Measurements from ENCODE around the gene MGAT4B. TPM values are rescaled to one million over a fixed set of nuclear protein-coding genes. Genes with fewer than 3 reads are reported as not detected.

Gene MGAT4B
- total and polyA plus RNA-seq, 3 donors from 2014 or later, result 67.9 to 152 (median 149) TPM

- H3K27me3 ChIP-seq, result no peaks in the 10 kb centered on the region
- H3K4me1 ChIP-seq, result peaks cover 37% of the 10 kb centered on the region
- no peaks in the 10 kb centered on the region for H3K36me3 ChIP-seq (ENCODE audit: low read depth, missing control alignments)
- no peaks in the 10 kb centered on the region for H3K9me3 ChIP-seq
- no peak for TF ChIP-seq POLR2A (IDR thresholded peaks at IDR 0.05)
- 85 to 91% methylated on average over 8 of the region's 8 CpGs for WGBS, 2 donors
- intact Hi-C loops (cut with DNase I; ENCODE audit: low total_unique reads), result no loop called here
- no peak for DNase-seq
- H3K27ac ChIP-seq, result no peak overlapping the region
- H3K4me3 ChIP-seq, result no peak overlapping the region
Observed at GRCh38 chr5:179758955-179759354, 47.7 kb downstream of the MGAT4B start.

DNA sequence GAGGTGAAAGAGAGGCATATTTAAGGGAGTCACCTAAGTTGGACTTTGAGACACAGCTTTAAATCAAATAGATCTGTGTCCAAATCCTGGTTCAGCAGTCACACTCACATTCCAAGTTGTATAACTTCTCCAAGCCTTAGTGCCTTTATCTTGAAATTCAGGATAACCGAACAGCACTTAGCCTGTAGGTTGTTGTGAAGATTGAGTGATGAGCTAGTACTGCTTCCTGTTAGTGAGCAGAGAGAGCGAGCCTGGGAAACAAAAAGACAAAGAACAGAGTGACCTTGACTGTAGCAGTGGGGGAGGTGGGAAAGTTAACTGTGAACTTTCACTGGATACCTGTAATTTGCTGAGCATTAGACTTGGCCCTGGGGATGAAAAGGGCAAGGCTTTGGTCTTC, 51.6 kb downstream of the MGAT4B start:
- TF ChIP-seq CTCF (IDR thresholded peaks at IDR 0.05), result no peak
- no peak for TF ChIP-seq POLR2A (IDR thresholded peaks at IDR 0.05)
- 26 to 44% methylated on average over 2 of the region's 2 CpGs for WGBS, 2 donors
- Histone ChIP-seq H3K27me3 (no peaks in the 10 kb centered on the region), H3K36me3 (ENCODE audit: low read depth, missing control alignments) (no peaks in the 10 kb centered on the region), H3K4me1 (peaks cover 16% of the 10 kb centered on the region), H3K4me3 (no peak overlapping the region), H3K27ac (peak overlapping the region in 1 of 2 donors; percentile 59), H3K9me3 (no peaks in the 10 kb centered on the region)
- intact Hi-C loops (cut with DNase I; ENCODE audit: low total_unique reads), result no loop called here
- peak; percentile 42 for DNase-seq

DNA sequence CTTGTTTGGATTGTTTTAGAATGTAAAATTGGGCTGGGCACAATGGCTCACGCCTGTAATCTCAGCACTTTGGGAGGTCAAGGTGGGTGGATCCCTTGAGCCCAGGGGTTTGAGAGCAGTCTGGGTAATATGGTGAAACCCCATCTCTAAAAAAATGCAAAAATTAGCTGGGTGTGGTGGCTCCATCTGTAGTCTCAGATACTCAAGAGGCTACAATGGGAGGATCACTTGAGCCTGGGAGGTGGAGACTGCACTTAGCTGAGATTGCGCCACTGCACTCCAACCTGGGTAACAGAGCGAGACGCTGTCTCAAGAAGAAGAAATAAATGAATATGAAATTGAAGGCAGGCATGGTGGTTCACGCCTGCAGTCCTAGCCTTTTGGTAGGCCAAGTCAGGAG, 52.7 kb downstream of the MGAT4B start:
- no peak for DNase-seq

DNA sequence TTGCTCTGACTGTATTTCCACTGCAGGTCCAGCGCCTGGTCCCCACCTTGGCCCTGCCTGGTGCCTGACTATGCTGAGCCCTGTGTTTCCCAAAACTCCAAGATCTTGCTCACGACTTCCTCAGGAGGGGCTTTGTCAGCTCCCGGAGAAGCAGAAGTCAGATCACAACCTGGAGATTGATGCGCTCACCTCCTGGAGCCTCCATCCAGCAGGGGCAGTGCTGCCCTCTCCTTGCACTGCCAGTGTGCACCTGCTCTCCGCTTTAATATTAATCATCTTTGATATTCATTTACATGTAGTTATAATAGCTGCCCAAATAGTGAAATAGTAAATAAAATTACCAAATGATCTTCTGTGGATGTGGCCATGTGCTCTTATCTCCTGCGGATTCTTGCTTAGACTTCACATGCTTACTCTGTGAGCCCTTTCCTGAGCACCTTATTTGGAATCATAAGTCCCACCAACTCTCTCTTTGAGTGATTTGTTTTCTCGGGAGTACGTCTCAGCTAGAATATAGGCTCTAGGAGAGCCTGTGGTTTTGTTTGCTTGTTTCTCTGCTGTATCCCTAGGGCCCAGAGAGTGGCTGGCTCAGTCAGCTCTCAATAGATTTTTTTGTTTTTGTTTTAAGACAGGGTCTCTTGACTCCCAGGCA, 56.7 kb downstream of the MGAT4B start:
- Histone ChIP-seq H3K27ac (no peak overlapping the region), H3K9me3 (no peaks in the 10 kb centered on the region), H3K4me3 (no peak overlapping the region), H3K4me1 (peaks cover 8% of the 10 kb centered on the region), H3K36me3 (ENCODE audit: low read depth, missing control alignments) (no peaks in the 10 kb centered on the region), H3K27me3 (no peaks in the 10 kb centered on the region)
- intact Hi-C loops (cut with DNase I; ENCODE audit: low total_unique reads), result no loop called here
- WGBS, 2 donors, result 65 to 84% methylated on average over 7 to 8 of the region's 8 CpGs
- TF ChIP-seq POLR2A (IDR thresholded peaks at IDR 0.05) (no peak), CTCF (IDR thresholded peaks at IDR 0.05) (no peak)
- no peak for DNase-seq

More for the DNA sequence above, 52.7 kb downstream of the MGAT4B start:
- H3K4me1 ChIP-seq, result peaks cover 16% of the 10 kb centered on the region
- H3K4me3 ChIP-seq, result no peak overlapping the region
- intact Hi-C loops (cut with DNase I; ENCODE audit: low total_unique reads), result no loop called here
- H3K36me3 ChIP-seq (ENCODE audit: low read depth, missing control alignments), result no peaks in the 10 kb centered on the region
- TF ChIP-seq CTCF (IDR thresholded peaks at IDR 0.05) (no peak), POLR2A (IDR thresholded peaks at IDR 0.05) (no peak)
- peak overlapping the region in 1 of 2 donors; percentile 59 for H3K27ac ChIP-seq
- no peaks in the 10 kb centered on the region for H3K9me3 ChIP-seq
- H3K27me3 ChIP-seq, result no peaks in the 10 kb centered on the region
- 89 to 92% methylated on average over 5 of the region's 5 CpGs for WGBS, 2 donors

DNA sequence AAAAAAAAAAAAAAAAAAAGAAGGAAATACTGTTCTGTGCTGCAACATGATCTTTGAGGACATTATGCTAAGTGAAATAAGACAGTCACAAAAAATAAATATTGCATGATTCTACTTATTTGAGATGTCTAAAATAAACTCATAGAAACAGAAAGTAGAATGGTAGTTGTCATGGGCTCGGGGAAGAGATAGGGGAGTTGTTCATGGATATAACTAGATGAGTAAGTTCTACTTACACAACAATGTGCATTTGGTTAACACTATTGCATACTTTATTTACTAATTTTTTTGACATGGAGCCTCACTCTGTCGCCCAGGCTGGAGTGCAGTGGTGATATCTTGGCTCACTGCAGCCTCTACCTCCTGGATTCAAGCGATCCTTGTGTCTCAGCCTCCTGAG, 58.9 kb downstream of the MGAT4B start:
- Histone ChIP-seq H3K4me3 (no peak overlapping the region), H3K4me1 (no peaks in the 10 kb centered on the region), H3K27me3 (no peaks in the 10 kb centered on the region), H3K27ac (no peak overlapping the region), H3K9me3 (no peaks in the 10 kb centered on the region), H3K36me3 (ENCODE audit: low read depth, missing control alignments) (no peaks in the 10 kb centered on the region)
- TF ChIP-seq CTCF (IDR thresholded peaks at IDR 0.05) (no peak), POLR2A (IDR thresholded peaks at IDR 0.05) (no peak)
- DNase-seq, result no peak
- intact Hi-C loops (cut with DNase I; ENCODE audit: low total_unique reads), result no loop called here
- 85 to 90% methylated on average over 3 of the region's 3 CpGs for WGBS, 2 donors

MicroRNAs encoded within 50 kb of the gene (microRNA counts, 767-probe panel; counts per million panel counts)
- microRNA hsa-miR-1229, result 0 to 152 counts per million in 2 donors

Small RNAs within 50 kb of the gene (microRNA-seq; reads per million reads assigned to microRNA genes)
- 0 to 5.5 reads per million in 2 donors for gene MIR1229 (ENCODE audit: borderline number of aligned reads in 2 of 2, borderline replicate concordance in 1 of 2)

Small RNAs within 50 kb of the gene (small RNA-seq; reads per million reads assigned to genes)
- gene MIR1229 (0 to 0.18 reads per million in 2 donors), gene RF00019 (0 reads per million in 2 donors)

Other genes with a start within 250 kb of the MGAT4B start
- gene HNRNPH1, start 183.2 kb downstream of the MGAT4B start, total RNA-seq, result 100 to 1,000 TPM; 626 to 636 TPM
- gene HNRNPH1, start 183.2 kb downstream of the MGAT4B start, polyA plus RNA-seq (ENCODE audit: insufficient read depth, low read depth, low replicate concordance), result 395 TPM
- 10 to 100 TPM in 1 of 2 donors, 1 to 10 TPM in 1; 6.4 to 12.8 TPM for gene CBY3, start 125.8 kb downstream of the MGAT4B start, total RNA-seq
- 7.8 TPM for gene CBY3, start 125.8 kb downstream of the MGAT4B start, polyA plus RNA-seq (ENCODE audit: insufficient read depth, low read depth, low replicate concordance)
- gene CANX, start 107.9 kb downstream of the MGAT4B start, total RNA-seq, result 100 to 1,000 TPM; 296 to 351 TPM
- 462 TPM for gene CANX, start 107.9 kb downstream of the MGAT4B start, polyA plus RNA-seq (ENCODE audit: insufficient read depth, low read depth, low replicate concordance)
- gene MAML1, start 74.0 kb downstream of the MGAT4B start, total RNA-seq, result 10 to 100 TPM; 52.5 to 60.7 TPM
- 23.5 TPM for gene MAML1, start 74.0 kb downstream of the MGAT4B start, polyA plus RNA-seq (ENCODE audit: insufficient read depth, low read depth, low replicate concordance)
- 10 to 100 TPM in 1 of 2 donors, 1 to 10 TPM in 1; 3.7 to 10.3 TPM for gene LTC4S, start 12.9 kb downstream of the MGAT4B start, total RNA-seq
- gene LTC4S, start 12.9 kb downstream of the MGAT4B start, polyA plus RNA-seq (ENCODE audit: insufficient read depth, low read depth, low replicate concordance), result 4.8 TPM
- 100 to 1,000 TPM; 192 to 255 TPM for gene SQSTM1, start 14.0 kb upstream of the MGAT4B start, total RNA-seq
- gene SQSTM1, start 14.0 kb upstream of the MGAT4B start, polyA plus RNA-seq (ENCODE audit: insufficient read depth, low read depth, low replicate concordance), result 165 TPM
- gene MRNIP, start 52.0 kb upstream of the MGAT4B start, total RNA-seq, result 10 to 100 TPM; 58.7 to 61.4 TPM
- gene MRNIP, start 52.0 kb upstream of the MGAT4B start, polyA plus RNA-seq (ENCODE audit: insufficient read depth, low read depth, low replicate concordance), result 34.9 TPM
- gene TBC1D9B, start 101.0 kb upstream of the MGAT4B start, total RNA-seq, result 100 to 1,000 TPM; 122 to 134 TPM
- 76.1 TPM for gene TBC1D9B, start 101.0 kb upstream of the MGAT4B start, polyA plus RNA-seq (ENCODE audit: insufficient read depth, low read depth, low replicate concordance)